Tibial nerve (tissue), 4 donors: ENCODE data around the gene ZBTB44.

ENCODE experiments used
- CTCF ChIP-seq, 5 experiments: fragments of 200-600 bp in 3 of 5; fragments of 450-650 bp in 2 of 5; sonication (generic) in 3 of 5; IDR thresholded peaks; one replicate each; pipeline ENCODE4 v1.5.1; 2016 to 2019; ENCODE audit warnings: antibody characterized with exemption in 5 of 5, mild to moderate bottlenecking in 3 of 5, moderate library complexity in 2 of 5
- EP300 ChIP-seq, 2 donors: sonication (generic); formaldehyde crosslinking; IDR thresholded peaks; one replicate each; pipeline ENCODE4 v1.6.1; 2017; ENCODE audit warnings: antibody characterized with exemption in 2 of 2, mild to moderate bottlenecking in 1 of 2
- POLR2A ChIP-seq, 2 donors: fragments of 450-650 bp; IDR thresholded peaks; one replicate each; pipeline ENCODE4 v1.6.1; 2017; ENCODE audit warnings: antibody characterized with exemption in 2 of 2, mild to moderate bottlenecking in 2 of 2, moderate library complexity in 2 of 2

GRCh38 chr11:130272336-130272735 lies 42.4 kb downstream of the ZBTB44 start:
- no peak for TF ChIP-seq CTCF (IDR thresholded peaks at IDR 0.05)
- TF ChIP-seq EP300 (IDR thresholded peaks at IDR 0.05), result no peak
- no peak for TF ChIP-seq POLR2A (IDR thresholded peaks at IDR 0.05)
